HFF-Myc (cell line): ENCODE results near the gene MLF1.

ENCODE experiments used
- DNase-seq: peaks from one replicate; pipeline ENCODE4 v3.0.0-alpha.2; 2011; ENCODE audit warnings: low read depth; ENCODE audit errors: extremely low read depth
- H3K4me3 ChIP-seq: replicated peaks from 2 replicates; pipeline ENCODE4 v1.5.1; 2011; ENCODE audit warnings: low read depth, mild to moderate bottlenecking, control low read depth, low read length
- TF ChIP-seq, protein P1 (sequence below): IDR thresholded peaks from 2 replicates; pipeline ENCODE4 v1.5.1; 2012; ENCODE audit warnings: mild to moderate bottlenecking, low read depth, low read length, control low read depth; ENCODE audit errors: missing control alignments

The MLF1 gene

DNA sequence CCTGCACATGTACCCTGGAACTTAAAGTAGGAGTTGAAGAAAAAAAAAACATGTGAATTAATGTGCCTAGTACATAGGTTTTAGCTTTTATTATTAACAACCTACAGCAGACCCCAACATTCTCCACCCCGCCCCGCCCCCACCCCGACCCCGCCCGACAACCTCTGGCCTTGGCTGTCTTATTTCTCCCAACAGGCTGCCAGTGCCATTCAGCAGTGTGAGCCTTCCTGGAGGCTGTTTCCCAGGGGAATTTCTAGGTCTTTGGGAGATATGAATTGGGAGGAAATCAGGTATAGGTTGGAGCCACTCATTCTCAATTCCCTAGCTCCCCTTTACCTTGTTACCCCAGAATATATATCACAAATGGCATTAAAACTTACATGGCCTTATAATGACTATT lies 8.3 kb upstream of the MLF1 start:
- TF ChIP-seq, protein P1, sequence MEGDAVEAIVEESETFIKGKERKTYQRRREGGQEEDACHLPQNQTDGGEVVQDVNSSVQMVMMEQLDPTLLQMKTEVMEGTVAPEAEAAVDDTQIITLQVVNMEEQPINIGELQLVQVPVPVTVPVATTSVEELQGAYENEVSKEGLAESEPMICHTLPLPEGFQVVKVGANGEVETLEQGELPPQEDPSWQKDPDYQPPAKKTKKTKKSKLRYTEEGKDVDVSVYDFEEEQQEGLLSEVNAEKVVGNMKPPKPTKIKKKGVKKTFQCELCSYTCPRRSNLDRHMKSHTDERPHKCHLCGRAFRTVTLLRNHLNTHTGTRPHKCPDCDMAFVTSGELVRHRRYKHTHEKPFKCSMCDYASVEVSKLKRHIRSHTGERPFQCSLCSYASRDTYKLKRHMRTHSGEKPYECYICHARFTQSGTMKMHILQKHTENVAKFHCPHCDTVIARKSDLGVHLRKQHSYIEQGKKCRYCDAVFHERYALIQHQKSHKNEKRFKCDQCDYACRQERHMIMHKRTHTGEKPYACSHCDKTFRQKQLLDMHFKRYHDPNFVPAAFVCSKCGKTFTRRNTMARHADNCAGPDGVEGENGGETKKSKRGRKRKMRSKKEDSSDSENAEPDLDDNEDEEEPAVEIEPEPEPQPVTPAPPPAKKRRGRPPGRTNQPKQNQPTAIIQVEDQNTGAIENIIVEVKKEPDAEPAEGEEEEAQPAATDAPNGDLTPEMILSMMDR = no peak
- DNase-seq = no peak
- H3K4me3 ChIP-seq = no peak overlapping the region

DNA sequence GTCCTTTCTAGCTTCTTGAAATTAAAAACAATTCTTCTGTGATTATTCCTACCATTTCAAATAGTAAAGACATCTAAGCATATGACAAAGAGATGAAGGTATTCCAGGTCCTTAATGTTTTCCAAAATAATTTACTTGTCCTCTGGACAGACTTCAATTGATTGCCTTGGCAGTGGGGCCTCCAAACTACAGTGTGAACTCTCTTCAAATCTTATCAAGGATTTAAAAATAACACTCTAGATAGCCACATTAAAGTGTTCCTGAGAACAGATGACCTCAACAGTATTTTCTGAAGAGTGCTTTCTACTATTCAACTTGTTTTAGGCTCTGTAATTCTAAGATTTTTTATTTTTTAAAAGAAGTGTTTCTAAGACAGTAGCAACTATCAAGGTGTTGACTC lies 7.9 kb upstream of the MLF1 start:
- no peak for DNase-seq
- H3K4me3 ChIP-seq = no peak overlapping the region
- TF ChIP-seq, protein P1 = no peak

DNA sequence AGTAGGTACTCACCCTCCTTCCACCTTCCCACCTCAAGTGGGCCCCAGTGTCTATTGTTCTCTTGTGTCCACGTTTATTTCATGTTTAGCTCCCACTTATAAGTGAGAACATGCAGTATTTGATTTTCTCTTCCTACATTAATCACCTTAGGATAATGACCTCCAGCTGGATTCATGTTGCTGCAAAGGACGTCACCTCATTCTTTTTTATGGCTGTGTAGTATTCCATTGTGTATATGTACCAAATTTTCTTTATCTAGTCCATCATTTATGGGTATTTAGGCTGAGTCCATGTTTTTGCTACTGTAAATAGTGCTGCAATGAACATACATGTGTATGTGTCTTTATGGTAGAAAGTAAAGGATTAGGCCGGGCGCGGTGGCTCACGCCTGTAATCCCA lies 5.9 kb upstream of the MLF1 start:
- no peak overlapping the region for H3K4me3 ChIP-seq
- DNase-seq = no peak
- TF ChIP-seq, protein P1 = no peak

DNA sequence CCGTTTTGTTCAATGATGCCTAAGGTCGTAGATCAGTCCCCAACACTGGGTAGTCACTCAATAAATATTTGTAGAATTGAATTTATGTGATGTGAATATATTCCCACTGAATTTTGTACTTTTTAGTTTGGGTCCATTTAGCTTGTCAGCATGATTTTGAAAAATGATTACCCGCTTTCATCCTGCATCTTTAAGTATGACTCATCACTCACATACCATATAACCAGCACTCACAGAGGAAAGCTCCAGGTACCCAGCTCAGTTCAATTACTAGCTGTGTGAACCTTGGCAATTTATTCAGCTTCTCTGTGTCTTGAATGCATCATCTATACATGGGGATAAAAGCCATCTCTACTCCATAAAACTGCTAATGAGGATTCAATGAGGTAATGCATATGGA lies 2.2 kb upstream of the MLF1 start:
- no peak overlapping the region for H3K4me3 ChIP-seq
- TF ChIP-seq, protein P1 = no peak

DNA sequence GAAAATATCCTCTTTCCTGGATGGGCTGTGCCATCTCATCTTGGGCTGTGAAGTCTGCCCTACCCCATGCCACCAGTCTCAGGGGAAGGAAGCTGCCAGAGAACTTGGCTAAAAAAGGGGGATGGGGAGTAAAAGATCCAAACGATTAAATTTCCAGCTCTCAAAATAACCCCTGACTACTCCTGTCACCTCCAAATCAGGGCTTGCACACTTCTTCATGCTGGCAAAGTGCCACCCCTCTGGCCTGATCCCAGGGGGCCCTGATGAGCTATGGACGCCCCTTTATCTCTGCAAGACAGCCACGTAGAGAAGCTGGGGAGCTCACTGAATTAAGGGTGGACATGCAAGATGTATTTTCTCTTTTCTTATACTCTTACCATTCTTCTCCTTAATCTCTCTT lies 1.2 kb upstream of the MLF1 start:
- H3K4me3 ChIP-seq = no peak overlapping the region
- TF ChIP-seq, protein P1 = no peak
- no peak for DNase-seq

More for the DNA sequence above, 2.2 kb upstream of the MLF1 start:
- no peak for DNase-seq

DNA sequence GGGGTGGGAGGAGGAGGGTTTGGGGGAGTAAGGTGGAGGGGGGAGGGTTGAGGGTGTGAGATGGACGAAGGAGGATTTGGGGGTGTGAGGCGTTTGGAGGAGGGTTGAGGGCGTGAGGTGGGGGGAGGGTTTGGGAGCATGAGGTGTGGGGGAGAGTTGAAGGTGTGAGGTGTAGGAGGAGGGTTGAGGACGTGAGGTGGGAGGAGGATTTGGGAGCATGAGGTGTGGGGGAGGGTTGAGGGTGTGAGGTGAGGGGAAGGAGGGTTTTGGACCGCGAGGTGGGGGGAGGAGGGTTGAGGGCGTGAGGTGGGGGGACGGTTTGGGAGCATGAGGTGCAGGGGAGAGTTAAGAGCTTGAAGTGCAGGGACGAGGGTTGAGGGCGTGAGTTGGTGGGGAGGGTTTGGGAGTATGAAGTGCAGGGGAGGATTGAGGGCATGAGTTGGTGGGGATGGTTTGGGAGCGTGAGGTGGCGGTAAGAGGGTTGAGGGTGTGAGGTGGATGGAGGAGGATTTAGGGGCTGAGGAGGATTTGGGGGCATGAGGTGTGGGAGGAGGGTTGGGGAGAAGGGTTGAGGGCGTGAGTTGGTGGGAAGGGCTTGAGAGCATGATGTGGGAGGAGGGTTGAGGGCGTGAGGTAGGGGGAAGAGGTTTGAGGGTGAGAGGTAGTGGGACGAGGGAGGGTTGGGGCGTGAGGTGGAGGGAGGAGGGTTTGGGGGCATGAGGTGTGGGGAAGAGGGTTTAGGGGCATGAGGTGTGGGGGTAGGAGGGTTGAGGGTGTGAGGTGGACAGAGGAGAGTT lies 1.2 kb downstream of the MLF1 start:
- DNase-seq = no peak
- no peak overlapping the region for H3K4me3 ChIP-seq
- TF ChIP-seq, protein P1 = no peak

DNA sequence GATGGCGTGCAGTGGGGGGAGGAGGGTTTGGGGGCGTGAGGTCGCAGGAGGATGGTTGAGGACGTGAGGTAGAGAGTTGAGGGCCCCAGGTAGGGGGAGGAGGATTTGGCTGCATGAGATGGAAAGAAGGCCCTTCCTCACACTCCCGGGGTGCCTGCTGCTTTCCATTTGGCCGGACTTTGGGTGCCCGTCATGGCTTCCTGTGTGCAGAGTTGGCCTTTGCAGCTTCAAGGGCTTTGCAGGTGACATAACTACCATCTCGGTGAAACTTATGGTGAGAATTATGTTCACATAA lies 1.7 kb downstream of the MLF1 start:
- DNase-seq = no peak
- TF ChIP-seq, protein P1 = no peak
- H3K4me3 ChIP-seq = no peak overlapping the region
